D721Med (cell line): ENCODE measurements around the gene FBXO34.
"Not testable (repeated sequence)": the region's sequence is repeated elsewhere in the genome, so short reads cannot be mapped to it uniquely, and the experiment has no call there.

Experiments used
- DNase-seq: peaks from one replicate; pipeline ENCODE4 v3.0.0; 2011; ENCODE audit warnings: low spot score; ENCODE audit not compliant: insufficient read length
- FAIRE-seq: peaks from 2 replicates; lab custom pipeline; 2011; peaks lifted over from hg19 to GRCh38; lab: Jason Lieb, UNC
- TF ChIP-seq, protein P1 (sequence below): IDR thresholded peaks from 2 replicates; pipeline ENCODE4 v1.5.1; 2012; ENCODE audit warnings: mild to moderate bottlenecking, control low read depth; ENCODE audit not compliant: insufficient read depth; ENCODE audit errors: missing control alignments

The FBXO34 gene

DNA sequence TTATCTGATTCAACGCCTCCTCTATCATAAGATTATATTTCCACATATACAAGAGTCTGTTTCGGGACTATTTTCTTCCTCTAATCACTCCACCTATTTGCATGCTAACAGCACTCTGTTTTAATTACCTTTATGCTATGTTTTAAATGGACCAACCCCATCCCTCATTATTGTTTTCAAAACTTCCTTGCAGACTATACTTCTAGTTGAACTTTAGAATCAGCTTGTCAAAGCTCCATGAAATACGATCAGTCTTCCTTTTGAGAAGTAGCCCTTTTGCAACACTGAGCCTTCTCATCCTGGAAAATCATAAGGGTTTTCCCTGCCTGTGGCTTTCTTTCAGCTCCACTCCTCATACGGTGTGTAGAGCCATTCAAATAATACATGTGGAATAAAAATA is 103.5 kb downstream of the FBXO34 start:
- TF ChIP-seq, protein P1, sequence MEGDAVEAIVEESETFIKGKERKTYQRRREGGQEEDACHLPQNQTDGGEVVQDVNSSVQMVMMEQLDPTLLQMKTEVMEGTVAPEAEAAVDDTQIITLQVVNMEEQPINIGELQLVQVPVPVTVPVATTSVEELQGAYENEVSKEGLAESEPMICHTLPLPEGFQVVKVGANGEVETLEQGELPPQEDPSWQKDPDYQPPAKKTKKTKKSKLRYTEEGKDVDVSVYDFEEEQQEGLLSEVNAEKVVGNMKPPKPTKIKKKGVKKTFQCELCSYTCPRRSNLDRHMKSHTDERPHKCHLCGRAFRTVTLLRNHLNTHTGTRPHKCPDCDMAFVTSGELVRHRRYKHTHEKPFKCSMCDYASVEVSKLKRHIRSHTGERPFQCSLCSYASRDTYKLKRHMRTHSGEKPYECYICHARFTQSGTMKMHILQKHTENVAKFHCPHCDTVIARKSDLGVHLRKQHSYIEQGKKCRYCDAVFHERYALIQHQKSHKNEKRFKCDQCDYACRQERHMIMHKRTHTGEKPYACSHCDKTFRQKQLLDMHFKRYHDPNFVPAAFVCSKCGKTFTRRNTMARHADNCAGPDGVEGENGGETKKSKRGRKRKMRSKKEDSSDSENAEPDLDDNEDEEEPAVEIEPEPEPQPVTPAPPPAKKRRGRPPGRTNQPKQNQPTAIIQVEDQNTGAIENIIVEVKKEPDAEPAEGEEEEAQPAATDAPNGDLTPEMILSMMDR: no peak
- no peak for DNase-seq
- FAIRE-seq: no peak

DNA sequence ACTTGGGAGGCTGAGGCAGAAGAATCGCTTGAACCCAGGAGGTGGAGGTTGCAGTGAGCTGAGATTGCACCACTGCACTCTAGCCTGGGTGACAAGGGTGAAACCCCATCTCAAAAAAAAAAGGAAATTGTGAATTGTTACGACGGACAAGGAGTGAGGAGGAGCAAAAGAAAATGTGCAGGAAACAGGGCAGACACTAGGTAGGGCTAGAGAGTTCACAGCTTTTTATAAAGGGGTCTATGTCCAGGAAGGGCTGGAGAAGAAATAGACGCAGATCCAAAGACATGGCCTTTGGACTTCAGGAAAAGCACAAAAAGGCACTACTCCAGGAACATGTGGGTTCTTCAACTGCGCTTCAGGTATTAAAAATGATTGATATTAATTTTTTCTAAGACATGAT is 106.0 kb downstream of the FBXO34 start:
- TF ChIP-seq, protein P1: no peak

DNA sequence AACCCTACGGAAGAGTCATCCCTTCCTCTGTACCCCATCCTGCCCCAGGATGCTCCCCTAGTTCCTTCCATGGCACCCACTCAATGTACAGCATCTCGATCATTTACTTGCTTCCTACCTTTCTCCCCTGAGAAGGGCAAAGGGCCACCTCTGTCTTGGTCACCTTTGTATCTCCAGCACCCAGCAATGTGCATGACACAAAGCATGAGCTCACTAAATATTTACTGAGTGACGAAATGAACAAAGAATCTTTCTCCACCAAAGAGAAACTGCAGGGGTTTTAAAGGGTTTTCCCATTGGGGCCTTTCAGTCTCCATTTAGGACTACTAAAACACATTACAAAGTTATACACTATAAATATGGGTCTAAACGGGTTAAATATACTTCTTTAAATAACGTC is 109.8 kb downstream of the FBXO34 start:
- FAIRE-seq (no peak), DNase-seq (no peak)
- TF ChIP-seq, protein P1: no peak

More for the DNA sequence above, 106.0 kb downstream of the FBXO34 start:
- no peak for FAIRE-seq
- no peak for DNase-seq

DNA sequence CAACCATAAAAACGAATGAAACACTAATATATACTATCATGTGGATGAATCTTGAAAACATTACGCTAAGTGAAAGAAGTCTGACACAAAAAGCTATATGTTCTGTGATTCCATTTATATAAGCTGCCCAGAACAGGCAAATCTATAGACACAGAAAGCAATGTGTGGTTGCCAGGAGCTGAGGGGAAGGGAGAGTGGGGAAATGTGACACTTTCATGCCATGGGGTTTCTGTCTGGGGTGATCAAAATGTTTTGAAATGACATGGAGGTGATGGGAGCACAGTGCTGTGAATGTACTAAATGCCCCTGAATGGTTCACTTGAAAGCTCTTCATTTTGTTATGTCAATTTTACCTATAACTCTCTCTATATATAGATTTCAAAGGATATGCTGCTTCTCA is 110.3 kb downstream of the FBXO34 start:
- DNase-seq (no peak), FAIRE-seq (no peak)
- TF ChIP-seq, protein P1: no peak

DNA sequence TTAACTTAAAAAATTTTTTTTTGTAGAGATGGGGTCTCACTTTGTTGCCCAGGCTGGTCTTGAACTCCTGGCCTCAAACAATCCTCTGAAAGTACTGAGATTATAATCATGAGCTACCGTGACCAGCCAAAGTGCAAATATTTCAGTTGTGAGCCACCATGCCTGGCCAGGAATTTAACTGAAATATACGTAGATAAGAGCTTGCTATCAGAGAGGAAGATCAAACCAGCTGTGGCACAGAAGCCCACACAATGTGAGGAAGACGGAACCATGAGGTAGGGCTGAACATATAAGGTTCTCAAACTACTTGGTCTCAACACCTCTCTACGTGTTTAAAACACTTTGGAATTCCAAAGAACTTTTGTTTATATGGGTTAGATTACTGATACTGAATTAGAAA is 111.3 kb downstream of the FBXO34 start:
- TF ChIP-seq, protein P1: no peak
- DNase-seq (no peak), FAIRE-seq (no peak)

DNA sequence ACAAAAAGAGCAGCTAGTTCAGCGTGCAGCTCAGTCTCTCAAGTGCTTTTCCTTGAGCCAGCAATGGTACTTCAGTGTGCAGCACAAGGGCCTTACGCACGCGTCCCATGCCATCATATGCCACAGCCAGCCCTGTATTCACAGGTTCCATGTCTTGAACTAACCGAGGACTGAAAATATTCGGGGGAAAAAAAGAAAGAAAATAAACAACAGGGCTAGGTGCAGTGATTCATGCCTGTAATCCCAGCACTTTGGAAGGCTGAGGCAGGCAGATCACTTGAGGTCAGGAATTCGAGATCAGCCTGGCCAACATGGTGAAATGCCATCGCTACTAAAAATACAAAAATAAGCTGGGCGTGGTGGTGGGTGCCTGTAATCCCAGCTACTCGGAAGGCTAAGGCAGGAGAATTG is 111.8 kb downstream of the FBXO34 start:
- not testable (repeated sequence) for FAIRE-seq

DNA sequence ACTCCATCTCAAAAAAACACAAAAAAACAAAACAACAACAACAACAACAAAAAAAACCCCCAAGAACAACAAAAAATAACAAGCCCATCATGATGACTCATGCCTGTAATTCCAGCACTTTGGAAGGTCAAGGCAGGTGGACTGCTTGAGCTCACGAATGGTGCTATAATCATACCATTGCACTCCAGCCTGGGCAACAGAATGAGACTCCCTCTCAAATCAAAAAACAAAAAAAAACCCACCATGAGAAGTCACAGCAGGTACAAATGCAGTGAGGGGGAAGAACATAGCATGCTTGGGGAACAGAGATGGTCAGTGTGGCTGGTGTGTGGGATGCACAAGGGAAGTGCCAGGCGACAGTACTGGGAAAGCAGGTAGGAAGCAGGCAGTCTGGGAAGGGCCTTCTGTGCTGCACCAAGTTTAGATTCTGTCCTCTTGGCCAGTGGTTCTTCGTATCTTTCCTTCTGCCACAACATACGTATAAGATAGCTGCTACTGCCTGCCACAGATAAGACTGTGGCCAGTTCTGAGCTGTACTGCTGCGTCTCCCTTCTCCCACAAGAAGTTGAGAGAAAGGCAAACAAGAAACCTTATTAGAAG is 112.4 kb downstream of the FBXO34 start:
- TF ChIP-seq, protein P1: no peak
- DNase-seq (no peak), FAIRE-seq (no peak)

More for the DNA sequence above, 111.8 kb downstream of the FBXO34 start:
- DNase-seq: not testable (repeated sequence)
